Gastroesophageal sphincter (tissue), 3 donors: ENCODE results near the gene NET1.

Source experiments
- POLR2A ChIP-seq, 2 donors: fragments of 450-650 bp; IDR thresholded peaks; one replicate each; pipeline ENCODE4 v1.6.1; 2017; ENCODE audit warnings: antibody characterized with exemption in 2 of 2, mild to moderate bottlenecking in 2 of 2, moderate library complexity in 1 of 2
- POLR2AphosphoS5 ChIP-seq: sonication (generic); formaldehyde crosslinking; IDR thresholded peaks from one replicate; pipeline ENCODE4 v1.6.1; 2017; ENCODE audit warnings: antibody characterized with exemption
- TF ChIP-seq, protein P1 (sequence below), 4 experiments: fragments of 200-600 bp in 2 of 4; fragments of 450-650 bp in 2 of 4; sonication (generic) in 1 of 4; IDR thresholded peaks; one replicate each; pipeline ENCODE4 v1.5.1; 2017 to 2019; ENCODE audit warnings: antibody characterized with exemption in 4 of 4, mild to moderate bottlenecking in 2 of 4, moderate library complexity in 2 of 4

DNA sequence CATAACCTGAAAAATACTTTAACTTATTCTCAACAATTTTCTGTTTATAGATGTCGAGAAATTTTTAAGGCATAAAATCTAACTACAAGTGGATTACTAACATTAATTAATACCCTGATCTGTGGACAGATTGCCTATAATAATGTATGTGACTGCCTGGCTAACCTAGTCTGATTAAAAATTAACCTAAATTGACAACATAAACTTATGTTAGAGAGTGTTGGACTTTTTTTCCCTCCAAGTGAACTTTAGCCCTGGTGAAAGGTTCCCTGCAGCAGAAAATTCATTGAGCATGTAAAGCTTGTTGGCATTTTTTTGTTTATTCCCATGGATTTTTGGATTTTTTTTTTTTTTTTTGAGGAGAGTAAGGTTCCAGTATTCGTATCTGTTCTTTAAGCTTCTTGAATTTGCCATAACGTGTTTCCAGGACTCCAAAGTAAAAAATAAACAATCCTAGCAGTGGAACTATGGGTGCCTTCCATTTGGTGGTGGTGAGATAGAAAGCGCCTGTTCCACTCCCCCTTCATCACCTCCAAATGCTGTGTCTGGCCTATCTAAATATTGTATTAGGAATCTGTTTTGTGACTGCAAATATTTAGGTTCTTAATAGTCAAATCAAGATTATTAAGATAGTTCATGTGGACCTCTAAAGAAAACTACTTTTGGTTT, 36.1 kb downstream of the NET1 start:
- TF ChIP-seq, protein P1, sequence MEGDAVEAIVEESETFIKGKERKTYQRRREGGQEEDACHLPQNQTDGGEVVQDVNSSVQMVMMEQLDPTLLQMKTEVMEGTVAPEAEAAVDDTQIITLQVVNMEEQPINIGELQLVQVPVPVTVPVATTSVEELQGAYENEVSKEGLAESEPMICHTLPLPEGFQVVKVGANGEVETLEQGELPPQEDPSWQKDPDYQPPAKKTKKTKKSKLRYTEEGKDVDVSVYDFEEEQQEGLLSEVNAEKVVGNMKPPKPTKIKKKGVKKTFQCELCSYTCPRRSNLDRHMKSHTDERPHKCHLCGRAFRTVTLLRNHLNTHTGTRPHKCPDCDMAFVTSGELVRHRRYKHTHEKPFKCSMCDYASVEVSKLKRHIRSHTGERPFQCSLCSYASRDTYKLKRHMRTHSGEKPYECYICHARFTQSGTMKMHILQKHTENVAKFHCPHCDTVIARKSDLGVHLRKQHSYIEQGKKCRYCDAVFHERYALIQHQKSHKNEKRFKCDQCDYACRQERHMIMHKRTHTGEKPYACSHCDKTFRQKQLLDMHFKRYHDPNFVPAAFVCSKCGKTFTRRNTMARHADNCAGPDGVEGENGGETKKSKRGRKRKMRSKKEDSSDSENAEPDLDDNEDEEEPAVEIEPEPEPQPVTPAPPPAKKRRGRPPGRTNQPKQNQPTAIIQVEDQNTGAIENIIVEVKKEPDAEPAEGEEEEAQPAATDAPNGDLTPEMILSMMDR (IDR thresholded peaks at IDR 0.05): no peak
- TF ChIP-seq POLR2A (IDR thresholded peaks at IDR 0.05): no peak
- no peak for TF ChIP-seq POLR2AphosphoS5
